ENCODE results near the gene TFAP2D. TPM values are rescaled to one million over a fixed set of nuclear protein-coding genes. Genes with fewer than 3 reads are reported as not detected.

The TFAP2D gene
- total and polyA plus RNA-seq, 2 experiments from 2014 or later, result 0.23 TPM; not detected in 1

- Histone ChIP-seq H2AFZ (no peak overlapping the region), H3K27ac (no peak overlapping the region), H3K9me2 (replicated peaks; ENCODE audit: insufficient read depth) (no peaks in the 10 kb centered on the region), H3K4me3 (no peak overlapping the region), H3K4me1 (ENCODE audit: insufficient read depth) (no peaks in the 10 kb centered on the region), H3K27me3 (no peaks in the 10 kb centered on the region), H3K79me2 (no peaks in the 10 kb centered on the region), H4K20me1 (ENCODE audit: insufficient read depth, poor library complexity, severe bottlenecking) (no peaks in the 10 kb centered on the region), H3K36me3 (replicated peaks; ENCODE audit: insufficient read depth, low read depth) (no peaks in the 10 kb centered on the region), H3K4me2 (no peak overlapping the region), H3K9me3 (ENCODE audit: low read depth) (no peaks in the 10 kb centered on the region)
- 38% methylated on average over 3 of the region's 3 CpGs for WGBS (ENCODE audit: low lambda C conversion rate, missing lambda C conversion rate)
- DNase-seq (ENCODE audit: low spot score), result no peak
- TF ChIP-seq EZH2phosphoT487 (IDR thresholded peaks at IDR 0.05; ENCODE audit: low read depth, severe bottlenecking, unreplicated experiment) (no peak), CTCF (IDR thresholded peaks at IDR 0.05; ENCODE audit: poor library complexity) (no peak), EZH2 (IDR thresholded peaks at IDR 0.05; ENCODE audit: borderline replicate concordance) (no peak)
Measured at GRCh38 chr6:50742161-50742560, 28.8 kb downstream of the TFAP2D start.

- Histone ChIP-seq H4K20me1 (ENCODE audit: insufficient read depth, poor library complexity, severe bottlenecking) (no peaks in the 10 kb centered on the region), H3K79me2 (no peaks in the 10 kb centered on the region), H3K9me2 (replicated peaks; ENCODE audit: insufficient read depth) (no peaks in the 10 kb centered on the region), H3K4me2 (no peak overlapping the region), H3K4me1 (ENCODE audit: insufficient read depth) (no peaks in the 10 kb centered on the region), H3K36me3 (replicated peaks; ENCODE audit: insufficient read depth, low read depth) (no peaks in the 10 kb centered on the region), H3K4me3 (no peak overlapping the region), H2AFZ (no peak overlapping the region), H3K9me3 (ENCODE audit: low read depth) (no peaks in the 10 kb centered on the region), H3K27ac (no peak overlapping the region), H3K27me3 (no peaks in the 10 kb centered on the region)
- DNase-seq (ENCODE audit: low spot score), result no peak
- WGBS (ENCODE audit: low lambda C conversion rate, missing lambda C conversion rate), result 70% methylated on average over 3 of the region's 3 CpGs
- TF ChIP-seq EZH2 (IDR thresholded peaks at IDR 0.05; ENCODE audit: borderline replicate concordance) (no peak), CTCF (IDR thresholded peaks at IDR 0.05; ENCODE audit: poor library complexity) (no peak), EZH2phosphoT487 (IDR thresholded peaks at IDR 0.05; ENCODE audit: low read depth, severe bottlenecking, unreplicated experiment) (no peak)
Measured at GRCh38 chr6:50744976-50745375, 31.6 kb downstream of the TFAP2D start.

GRCh38 chr6:50762798-50763197 is 49.5 kb downstream of the TFAP2D start:
- WGBS (ENCODE audit: low lambda C conversion rate, missing lambda C conversion rate), result 77% methylated on average over 3 of the region's 3 CpGs
- no peak for TF ChIP-seq CTCF (IDR thresholded peaks at IDR 0.05; ENCODE audit: poor library complexity)
- TF ChIP-seq EZH2phosphoT487 (IDR thresholded peaks at IDR 0.05; ENCODE audit: low read depth, severe bottlenecking, unreplicated experiment), result no peak
- no peak for TF ChIP-seq EZH2 (IDR thresholded peaks at IDR 0.05; ENCODE audit: borderline replicate concordance)
- no peak overlapping the region for H3K4me3 ChIP-seq
- DNase-seq (ENCODE audit: low spot score), result no peak
- H3K27me3 ChIP-seq, result no peaks in the 10 kb centered on the region
- peaks cover 6% of the 10 kb centered on the region for H3K9me3 ChIP-seq (ENCODE audit: low read depth)
- no peaks in the 10 kb centered on the region for H3K79me2 ChIP-seq
- H3K36me3 ChIP-seq (replicated peaks; ENCODE audit: insufficient read depth, low read depth), result no peaks in the 10 kb centered on the region
- no peaks in the 10 kb centered on the region for H3K4me1 ChIP-seq (ENCODE audit: insufficient read depth)
- H4K20me1 ChIP-seq (ENCODE audit: insufficient read depth, poor library complexity, severe bottlenecking), result no peaks in the 10 kb centered on the region
- no peak overlapping the region for H3K4me2 ChIP-seq
- no peaks in the 10 kb centered on the region for H3K9me2 ChIP-seq (replicated peaks; ENCODE audit: insufficient read depth)
- no peak overlapping the region for H2AFZ ChIP-seq
- H3K27ac ChIP-seq, result no peak overlapping the region

GRCh38 chr6:50778696-50779095 is 65.4 kb downstream of the TFAP2D start:
- H3K9me2 ChIP-seq (replicated peaks; ENCODE audit: insufficient read depth), result no peaks in the 10 kb centered on the region
- no peaks in the 10 kb centered on the region for H3K36me3 ChIP-seq (replicated peaks; ENCODE audit: insufficient read depth, low read depth)
- no peak overlapping the region for H3K4me3 ChIP-seq
- no peak overlapping the region for H3K27ac ChIP-seq
- H4K20me1 ChIP-seq (ENCODE audit: insufficient read depth, poor library complexity, severe bottlenecking), result no peaks in the 10 kb centered on the region
- H3K4me1 ChIP-seq (ENCODE audit: insufficient read depth), result no peaks in the 10 kb centered on the region
- TF ChIP-seq EZH2phosphoT487 (IDR thresholded peaks at IDR 0.05; ENCODE audit: low read depth, severe bottlenecking, unreplicated experiment) (no peak), EZH2 (IDR thresholded peaks at IDR 0.05; ENCODE audit: borderline replicate concordance) (no peak), CTCF (IDR thresholded peaks at IDR 0.05; ENCODE audit: poor library complexity) (no peak)
- H3K4me2 ChIP-seq, result no peak overlapping the region
- no peak overlapping the region for H2AFZ ChIP-seq
- no peaks in the 10 kb centered on the region for H3K79me2 ChIP-seq
- DNase-seq (ENCODE audit: low spot score), result no peak
- H3K27me3 ChIP-seq, result no peaks in the 10 kb centered on the region
- no peaks in the 10 kb centered on the region for H3K9me3 ChIP-seq (ENCODE audit: low read depth)

All from hepatocyte (in vitro differentiated cells).